ENCODE data around the gene SLC2A5.
A peak's percentile ranks its signal among the peaks of the same experiment; 100 is the strongest.

The SLC2A5 gene

GRCh38 chr1:9024837-9025236 is 44.6 kb downstream of the SLC2A5 start:
- no peak for TF ChIP-seq SIN3A (IDR thresholded peaks at IDR 0.05; ENCODE audit: borderline replicate concordance, insufficient read depth, low read length)

GRCh38 chr1:9022773-9023172 is 46.7 kb downstream of the SLC2A5 start:
- TF ChIP-seq SIN3A (IDR thresholded peaks at IDR 0.05; ENCODE audit: borderline replicate concordance, insufficient read depth, low read length) (no peak), TAF1 (IDR thresholded peaks at IDR 0.05; ENCODE audit: borderline replicate concordance, insufficient read depth, low read length) (no peak), FOXP2 (optimal IDR thresholded peaks at IDR 0.05; ENCODE audit: borderline replicate concordance, extremely low read depth, extremely low read length, insufficient read depth) (no peak)

GRCh38 chr1:9020305-9020704 is 49.1 kb downstream of the SLC2A5 start:
- TF ChIP-seq SIN3A (IDR thresholded peaks at IDR 0.05; ENCODE audit: borderline replicate concordance, insufficient read depth, low read length) (no peak), POLR2AphosphoS5 (IDR thresholded peaks at IDR 0.05; ENCODE audit: low read depth, low read length) (no peak), TAF1 (IDR thresholded peaks at IDR 0.05; ENCODE audit: borderline replicate concordance, insufficient read depth, low read length) (no peak), REST (IDR thresholded peaks at IDR 0.05; ENCODE audit: insufficient read depth in 1 of 2, low read depth in 2 of 2, low read length in 2 of 2) (no peak), FOXP2 (optimal IDR thresholded peaks at IDR 0.05; ENCODE audit: borderline replicate concordance, extremely low read depth, extremely low read length, insufficient read depth) (no peak)

GRCh38 chr1:9019896-9020295 is 49.5 kb downstream of the SLC2A5 start:
- no peak for TF ChIP-seq SIN3A (IDR thresholded peaks at IDR 0.05; ENCODE audit: borderline replicate concordance, insufficient read depth, low read length)
- no peak for TF ChIP-seq TAF1 (IDR thresholded peaks at IDR 0.05; ENCODE audit: borderline replicate concordance, insufficient read depth, low read length)
- no peak for TF ChIP-seq FOXP2 (optimal IDR thresholded peaks at IDR 0.05; ENCODE audit: borderline replicate concordance, extremely low read depth, extremely low read length, insufficient read depth)
- no peak for TF ChIP-seq REST (IDR thresholded peaks at IDR 0.05; ENCODE audit: insufficient read depth in 1 of 2, low read depth in 2 of 2, low read length in 2 of 2)
- no peak for TF ChIP-seq POLR2AphosphoS5 (IDR thresholded peaks at IDR 0.05; ENCODE audit: low read depth, low read length)

- no peak for TF ChIP-seq FOXP2 (optimal IDR thresholded peaks at IDR 0.05; ENCODE audit: borderline replicate concordance, extremely low read depth, extremely low read length, insufficient read depth)
- TF ChIP-seq TAF1 (IDR thresholded peaks at IDR 0.05; ENCODE audit: borderline replicate concordance, insufficient read depth, low read length): 0 out of 2 replicates have a peak, but pooled peaks have one; percentile 22
- no peak for TF ChIP-seq REST (IDR thresholded peaks at IDR 0.05; ENCODE audit: insufficient read depth in 1 of 2, low read depth in 2 of 2, low read length in 2 of 2)
Measured at GRCh38 chr1:9018333-9018732, 51.1 kb downstream of the SLC2A5 start.

- TF ChIP-seq SIN3A (IDR thresholded peaks at IDR 0.05; ENCODE audit: borderline replicate concordance, insufficient read depth, low read length) (no peak), FOXP2 (optimal IDR thresholded peaks at IDR 0.05; ENCODE audit: borderline replicate concordance, extremely low read depth, extremely low read length, insufficient read depth) (no peak), POLR2AphosphoS5 (IDR thresholded peaks at IDR 0.05; ENCODE audit: low read depth, low read length) (no peak), TAF1 (IDR thresholded peaks at IDR 0.05; ENCODE audit: borderline replicate concordance, insufficient read depth, low read length) (no peak), REST (IDR thresholded peaks at IDR 0.05; ENCODE audit: insufficient read depth in 1 of 2, low read depth in 2 of 2, low read length in 2 of 2) (no peak)
Measured at GRCh38 chr1:9016455-9016854, 53.0 kb downstream of the SLC2A5 start.

Data from PFSK-1 (cell line).